HG02798 (cell line): ENCODE measurements around the gene FHIT.

ENCODE experiments used
- ATAC-seq: cut with Tn5 transposase; IDR thresholded peaks from one replicate; pipeline ENCODE4 v1.9.1; 2021; ENCODE audit warnings: mild to moderate bottlenecking; ENCODE audit not compliant: unreplicated experiment, poor library complexity

FHIT gene

GRCh38 chr3:60073942-60074341 is 1177.3 kb downstream of the FHIT start:
- no peak for ATAC-seq

DNA sequence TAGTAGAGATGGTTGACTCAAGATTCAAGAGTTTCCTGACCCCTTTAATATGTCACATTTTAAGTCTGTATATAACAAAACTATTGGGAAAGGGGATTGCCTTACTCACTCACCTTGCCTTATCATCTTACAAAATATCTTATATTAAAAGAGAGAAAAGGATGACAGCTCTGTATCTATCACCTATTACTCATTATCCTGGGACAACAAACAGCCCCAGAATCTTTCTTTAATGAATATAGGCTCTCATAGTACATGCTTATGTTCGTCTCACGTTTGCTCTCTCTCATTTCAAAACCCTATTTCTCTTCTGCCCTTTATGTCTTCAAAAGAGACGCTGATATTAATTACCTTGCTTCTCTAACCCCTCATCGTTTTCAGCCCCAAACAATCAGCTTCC is 1178.0 kb downstream of the FHIT start:
- no peak for ATAC-seq

- ATAC-seq: no peak
These were observed 1180.9 kb downstream of the FHIT start for GRCh38 chr3:60070366-60070765.

- ATAC-seq: no peak
These were observed 1185.9 kb downstream of the FHIT start for GRCh38 chr3:60065227-60065868.

DNA sequence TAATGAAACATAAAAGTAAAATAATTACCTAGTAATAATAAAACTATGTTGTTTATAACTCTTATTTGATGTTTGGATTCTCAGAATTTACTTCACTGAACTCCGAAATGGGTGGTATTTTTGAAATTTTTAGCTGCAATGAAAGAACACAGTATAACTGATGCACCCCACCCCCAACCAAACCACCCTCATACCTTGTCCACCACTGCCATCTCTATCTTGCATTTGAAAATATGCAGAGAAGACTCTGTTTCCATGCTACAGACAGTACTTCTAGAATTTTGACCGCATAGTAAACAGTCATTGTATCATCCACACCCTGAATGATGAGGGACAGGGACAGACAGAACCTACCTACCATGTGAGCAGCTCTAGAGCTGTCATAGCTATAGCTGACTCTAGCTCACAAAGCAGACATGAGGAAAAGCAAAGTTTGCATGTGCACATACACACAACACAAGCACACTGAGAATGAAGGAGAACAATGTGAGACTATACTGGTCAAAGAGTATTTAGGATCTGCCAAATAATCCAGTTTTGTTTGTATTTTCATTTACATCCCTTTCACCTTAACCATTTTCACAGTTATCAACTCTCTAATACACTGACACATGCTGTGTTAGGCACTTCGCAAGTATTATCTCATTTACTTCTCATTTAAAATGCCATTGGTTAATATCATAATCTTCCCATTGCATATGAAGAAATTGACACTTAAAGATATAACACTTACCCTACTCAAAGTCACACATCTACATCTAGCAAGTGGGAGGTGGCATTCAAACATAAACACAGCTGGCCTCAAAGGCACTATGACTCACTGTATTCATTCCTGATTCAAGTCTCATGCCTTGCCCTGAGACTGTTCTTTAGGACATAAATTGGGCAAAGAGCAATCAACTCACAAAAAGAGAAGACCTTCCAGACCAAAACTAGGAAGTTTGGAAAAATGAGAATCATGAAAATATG is 1186.8 kb downstream of the FHIT start:
- no peak for ATAC-seq

DNA sequence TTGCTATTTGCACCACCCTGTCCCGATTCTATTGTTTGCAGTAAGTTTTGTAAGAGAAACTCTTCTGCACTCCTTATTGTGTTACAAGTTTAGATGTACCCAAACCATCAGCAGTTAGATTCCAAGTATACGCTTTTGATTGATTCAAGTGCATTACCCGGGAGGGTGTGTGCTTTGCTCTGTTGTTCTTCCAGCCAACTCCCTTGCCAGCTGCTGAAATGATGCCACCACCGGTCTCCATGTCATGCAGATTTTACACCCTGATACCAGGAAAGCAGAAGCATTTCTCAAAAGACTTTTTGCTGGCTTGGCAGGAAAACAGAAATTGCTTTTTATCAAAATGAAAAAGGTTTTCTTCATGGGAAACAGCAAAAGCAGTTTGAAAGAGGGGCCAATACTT is 1194.8 kb downstream of the FHIT start:
- ATAC-seq: no peak

DNA sequence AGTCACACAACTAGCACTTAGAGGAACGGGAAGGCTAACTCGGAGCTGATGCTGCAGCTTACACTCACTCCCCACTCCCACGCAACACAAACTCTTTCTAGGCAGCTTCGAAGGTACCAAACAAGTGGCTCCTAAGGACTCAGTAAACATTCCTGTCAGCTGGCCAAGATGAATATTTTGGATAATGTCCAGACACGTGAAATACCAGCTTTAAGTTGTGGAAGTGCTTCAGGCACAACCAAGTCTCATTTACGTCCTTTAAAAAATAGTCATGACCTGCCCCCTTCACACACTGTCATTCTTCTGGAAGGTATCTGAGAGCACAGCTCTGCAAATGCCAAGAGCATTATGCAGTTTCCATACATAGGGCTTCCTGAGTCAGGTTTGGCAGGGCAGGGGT is 1195.5 kb downstream of the FHIT start:
- no peak for ATAC-seq

DNA sequence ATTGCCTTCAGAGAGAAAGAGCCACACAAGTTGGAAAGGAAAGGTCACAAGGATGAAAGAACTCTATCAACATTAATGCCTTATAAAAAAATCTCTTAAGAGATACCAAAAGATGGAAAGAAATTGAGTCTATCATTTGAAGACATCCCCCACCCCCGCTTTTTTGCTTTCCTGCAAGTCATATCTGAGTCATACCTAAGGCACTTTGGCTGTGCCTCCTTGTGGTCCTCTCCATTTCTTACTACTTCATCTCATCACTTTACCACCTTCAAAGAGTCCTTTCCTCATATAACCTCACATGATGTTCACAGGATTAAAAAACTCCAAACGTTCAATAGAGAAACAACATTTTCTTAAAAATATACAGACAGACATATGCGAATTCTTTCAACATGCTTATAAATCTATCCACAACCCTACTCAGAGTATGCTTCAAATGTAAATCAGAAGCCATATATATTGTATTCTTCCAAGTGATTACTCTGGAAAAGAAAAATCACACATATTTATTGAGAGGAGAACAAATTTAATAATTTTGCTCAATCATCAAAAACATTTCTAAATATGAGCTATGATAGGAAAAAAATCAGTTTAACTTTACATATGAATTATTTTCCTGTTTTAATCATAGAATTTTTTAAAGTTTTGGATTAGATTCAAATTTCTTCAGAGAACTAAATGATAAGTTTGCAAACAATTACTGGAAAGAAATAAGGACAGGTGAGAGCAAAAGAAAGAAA is 1197.6 kb downstream of the FHIT start:
- no peak for ATAC-seq

DNA sequence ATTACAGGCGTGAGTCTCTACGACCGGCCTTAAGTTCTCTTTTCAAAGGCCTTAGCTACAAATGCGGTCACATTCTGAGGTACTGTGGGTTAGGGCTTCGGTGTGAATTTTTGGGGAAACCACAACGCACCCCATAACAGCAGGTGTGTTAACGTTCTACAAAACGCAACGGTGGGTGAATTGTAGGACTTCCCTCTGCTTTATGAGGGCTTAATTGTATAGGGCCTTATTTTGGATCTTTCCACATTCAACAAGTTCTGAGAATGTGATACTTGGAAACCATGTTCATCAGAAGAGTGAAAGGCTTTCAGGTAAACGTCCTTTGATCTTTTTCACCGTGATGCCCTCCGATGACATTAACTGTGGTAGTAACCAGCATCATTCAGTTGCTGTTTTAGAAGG is 1202.8 kb downstream of the FHIT start:
- ATAC-seq: no peak

- ATAC-seq: no peak
These were observed 1203.6 kb downstream of the FHIT start for GRCh38 chr3:60047426-60048200.

DNA sequence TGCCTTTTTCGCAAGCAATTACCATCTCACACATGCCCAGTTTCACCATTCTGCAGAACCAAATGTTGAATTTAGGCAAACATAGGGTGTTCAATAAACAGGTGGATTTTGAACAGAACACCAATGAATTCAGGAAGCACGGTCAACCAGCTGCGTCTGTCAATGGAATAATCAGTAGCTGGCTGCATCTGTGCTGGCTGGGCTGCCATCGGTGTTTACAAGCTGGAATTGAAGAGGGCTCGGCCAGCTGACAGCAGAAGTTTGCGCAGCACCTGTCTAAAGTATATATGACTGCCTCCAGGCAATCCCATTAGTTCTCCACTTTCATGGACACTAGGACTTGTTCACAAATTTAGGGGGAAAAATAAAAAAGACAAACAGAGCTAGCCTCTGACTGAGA is 1205.0 kb downstream of the FHIT start:
- ATAC-seq: no peak

DNA sequence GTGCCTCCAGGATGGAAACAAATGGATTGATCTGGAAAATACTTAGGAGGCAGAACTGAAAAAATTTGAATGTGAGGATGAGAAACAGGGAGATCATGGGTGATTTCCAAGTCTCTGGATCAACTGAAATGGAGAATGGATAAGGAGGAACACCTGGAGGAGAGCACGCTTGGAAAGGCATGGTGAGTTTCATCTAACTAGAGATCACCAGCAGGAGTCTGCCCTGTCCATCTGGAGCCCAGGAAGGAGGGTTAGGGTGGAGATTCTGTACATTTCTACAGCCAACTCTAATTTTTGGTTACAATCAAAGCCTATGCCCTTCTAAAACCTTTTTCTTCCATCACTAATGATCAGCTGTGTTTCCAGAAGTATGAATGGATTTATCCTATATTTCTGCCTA is 1205.6 kb downstream of the FHIT start:
- ATAC-seq: no peak

DNA sequence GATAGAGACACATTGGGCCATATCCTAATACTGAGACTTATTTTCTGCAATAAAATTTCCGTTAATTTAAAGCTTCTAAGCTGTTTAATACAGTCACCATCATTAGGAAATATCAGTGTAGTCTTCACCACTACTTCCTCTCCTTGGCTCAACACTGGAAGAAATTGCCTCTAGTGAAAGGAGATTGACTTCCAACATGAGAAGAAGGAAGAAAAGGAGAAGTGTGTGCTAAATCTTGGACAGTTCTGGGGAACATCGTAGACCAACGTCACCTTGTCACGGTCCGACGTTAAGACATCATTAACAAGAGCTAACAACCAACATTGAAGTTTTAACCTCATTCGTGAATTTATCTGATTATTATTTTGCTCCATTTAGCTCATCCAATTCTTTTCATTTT is 1214.4 kb downstream of the FHIT start:
- no peak for ATAC-seq

GRCh38 chr3:60033901-60034453 is 1217.3 kb downstream of the FHIT start:
- no peak for ATAC-seq

DNA sequence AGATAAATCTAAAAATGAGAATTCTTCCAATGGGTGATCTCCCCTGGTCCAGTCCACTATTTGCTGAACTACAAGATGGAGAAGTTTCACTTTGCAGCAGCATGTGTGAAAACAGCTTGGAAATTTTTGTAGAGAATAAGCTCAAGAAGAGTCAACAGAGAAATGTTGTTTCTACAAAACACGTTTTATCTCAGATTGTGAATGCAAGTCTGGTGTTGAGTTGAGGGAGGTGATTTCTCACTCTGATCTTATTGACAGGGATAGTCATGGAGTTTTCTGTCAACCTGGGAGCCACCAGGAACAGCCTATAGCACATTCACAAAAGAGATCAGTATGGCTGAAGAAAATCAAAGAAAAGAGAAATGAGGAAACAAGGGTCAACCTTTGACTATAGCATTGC is 1220.3 kb downstream of the FHIT start:
- no peak for ATAC-seq

GRCh38 chr3:60028233-60028632 is 1223.0 kb downstream of the FHIT start:
- no peak for ATAC-seq

- no peak for ATAC-seq
These were observed 1223.9 kb downstream of the FHIT start for GRCh38 chr3:60027335-60027734.

- no peak for ATAC-seq
These were observed 1225.9 kb downstream of the FHIT start for GRCh38 chr3:60025096-60026050.

DNA sequence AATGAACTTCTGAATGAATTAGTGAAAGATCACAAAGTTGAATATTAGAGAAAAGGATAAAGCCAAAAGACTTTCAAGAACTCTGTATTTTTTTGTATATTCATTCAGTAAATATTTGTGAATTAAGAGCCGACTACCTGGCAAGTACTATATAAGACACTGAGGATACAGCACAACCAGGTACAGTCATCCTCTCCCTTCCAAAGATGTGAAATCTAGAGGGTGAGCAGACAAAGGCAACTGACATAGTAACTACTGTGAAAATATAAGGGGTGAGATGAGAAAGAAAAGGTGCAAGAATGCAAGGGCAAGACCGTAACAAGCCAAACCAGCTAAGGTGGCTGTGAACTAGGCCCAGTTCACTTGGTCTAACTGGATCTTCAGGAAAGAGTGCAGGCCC is 1226.9 kb downstream of the FHIT start:
- no peak for ATAC-seq
